Neural progenitor cell (in vitro differentiated cells): Measurements from ENCODE around the gene KIF26B.

ENCODE experiments used
- EZH2 ChIP-seq: fragments of 200-600 bp; sonication (generic); IDR thresholded peaks from 2 replicates; pipeline ENCODE4 v1.6.1; 2017; ENCODE audit warnings: antibody characterized with exemption, mild to moderate bottlenecking, moderate library complexity
- EZH2phosphoT487 ChIP-seq: fragments of 200-600 bp; sonication (generic); IDR thresholded peaks from 2 replicates; pipeline ENCODE4 v1.6.1; 2017; ENCODE audit warnings: antibody characterized with exemption
- TF ChIP-seq, protein P1 (sequence below): fragments of 200-600 bp; sonication (generic); IDR thresholded peaks from 2 replicates; pipeline ENCODE4 v1.5.1; 2017; ENCODE audit warnings: antibody characterized with exemption, mild to moderate bottlenecking

DNA sequence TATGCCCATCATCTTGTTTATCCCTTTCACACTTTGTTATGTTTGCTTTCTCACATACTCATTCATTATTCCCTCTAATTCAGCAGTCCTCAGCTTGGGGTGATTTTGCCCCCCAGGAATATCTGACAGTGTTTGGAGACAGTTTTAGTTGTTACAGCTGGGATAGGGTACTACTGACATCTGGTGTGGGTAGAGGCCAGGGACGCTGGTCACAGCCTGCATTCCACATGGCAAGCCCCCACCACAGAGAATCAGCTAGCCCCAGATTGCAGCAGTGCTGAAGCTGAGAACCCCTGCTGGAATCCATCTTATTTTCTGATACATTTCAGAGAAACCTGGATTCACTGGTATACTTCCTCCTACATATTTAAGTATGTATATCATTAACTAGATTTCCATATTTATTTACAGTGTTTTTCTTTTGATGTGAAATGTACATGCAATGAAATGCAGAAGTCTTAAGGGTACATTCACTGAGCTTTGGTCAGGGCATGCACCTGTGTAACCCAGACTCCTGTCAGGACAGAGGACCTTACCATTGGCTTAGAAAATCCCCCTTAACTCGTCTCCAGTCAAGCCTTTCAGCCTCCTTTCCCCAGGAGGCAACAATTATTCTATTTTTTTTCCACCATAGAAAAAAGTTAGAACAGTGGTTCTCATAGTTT, 68.3 kb downstream of the KIF26B start:
- no peak for TF ChIP-seq EZH2
- TF ChIP-seq, protein P1, sequence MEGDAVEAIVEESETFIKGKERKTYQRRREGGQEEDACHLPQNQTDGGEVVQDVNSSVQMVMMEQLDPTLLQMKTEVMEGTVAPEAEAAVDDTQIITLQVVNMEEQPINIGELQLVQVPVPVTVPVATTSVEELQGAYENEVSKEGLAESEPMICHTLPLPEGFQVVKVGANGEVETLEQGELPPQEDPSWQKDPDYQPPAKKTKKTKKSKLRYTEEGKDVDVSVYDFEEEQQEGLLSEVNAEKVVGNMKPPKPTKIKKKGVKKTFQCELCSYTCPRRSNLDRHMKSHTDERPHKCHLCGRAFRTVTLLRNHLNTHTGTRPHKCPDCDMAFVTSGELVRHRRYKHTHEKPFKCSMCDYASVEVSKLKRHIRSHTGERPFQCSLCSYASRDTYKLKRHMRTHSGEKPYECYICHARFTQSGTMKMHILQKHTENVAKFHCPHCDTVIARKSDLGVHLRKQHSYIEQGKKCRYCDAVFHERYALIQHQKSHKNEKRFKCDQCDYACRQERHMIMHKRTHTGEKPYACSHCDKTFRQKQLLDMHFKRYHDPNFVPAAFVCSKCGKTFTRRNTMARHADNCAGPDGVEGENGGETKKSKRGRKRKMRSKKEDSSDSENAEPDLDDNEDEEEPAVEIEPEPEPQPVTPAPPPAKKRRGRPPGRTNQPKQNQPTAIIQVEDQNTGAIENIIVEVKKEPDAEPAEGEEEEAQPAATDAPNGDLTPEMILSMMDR = no peak
- TF ChIP-seq EZH2phosphoT487 = no peak
